Stimulated activated CD4-positive, alpha-beta T cell treated with anti-CD3 and anti-CD28 coated beads, Interleukin-15, amount 100 ng/mL, for 48 hours (primary cell): ENCODE measurements around the gene ZNF468.
"Not testable (repeated sequence)": the region's sequence is repeated elsewhere in the genome, so short reads cannot be mapped to it uniquely, and the experiment has no call there.

ENCODE experiments used
- DNase-seq, 2 donors: peaks; one replicate each; pipeline ENCODE4 v3.0.0-alpha.2; 2020; ENCODE audit warnings: low read depth in 2 of 2

The ZNF468 gene

GRCh38 chr19:52825765-52826164 is 31.7 kb downstream of the ZNF468 start:
- no peak for DNase-seq

- no peak for DNase-seq
Measured at GRCh38 chr19:52823676-52824075, 33.7 kb downstream of the ZNF468 start.

- DNase-seq = peak; percentile 39 to 52
Measured at GRCh38 chr19:52821204-52821960, 36.0 kb downstream of the ZNF468 start, which contains the start of gene ZNF28. ZNF28 (minus strand) TSS chr19:52821633; CDS start chr19:52817958, 3,675 bp downstream.

- peak in 1 of 2 donors; percentile 5 for DNase-seq
Measured at GRCh38 chr19:52820472-52821203, 36.8 kb downstream of the ZNF468 start.

- DNase-seq = no peak
Measured at GRCh38 chr19:52809801-52810200, 47.6 kb downstream of the ZNF468 start.

GRCh38 chr19:52799950-52800640 is 57.3 kb downstream of the ZNF468 start:
- not testable (repeated sequence) for DNase-seq

- DNase-seq = no peak
Measured at GRCh38 chr19:52789440-52789839, 68.0 kb downstream of the ZNF468 start.
